ENCODE measurements around the gene COPS7A.
"Not testable (repeated sequence)": the region's sequence is repeated elsewhere in the genome, so short reads cannot be mapped to it uniquely, and the experiment has no call there.

COPS7A gene

GRCh38 chr12:6742834-6743233 lies 19.0 kb downstream of the COPS7A start:
- Histone ChIP-seq H3F3A (ENCODE audit: insufficient read depth, low read length) (no peaks in the 10 kb centered on the region), H3K9me3 (replicated peaks; ENCODE audit: insufficient read depth, low read length) (no peaks in the 10 kb centered on the region), H3K36me3 (replicated peaks; ENCODE audit: insufficient read depth, low read length) (no peaks in the 10 kb centered on the region), H3K4me3 (ENCODE audit: low read length) (no peak overlapping the region), H3K9ac (ENCODE audit: low read length) (no peak overlapping the region), H4K20me1 (ENCODE audit: insufficient read depth, low read length) (no peaks in the 10 kb centered on the region), H3K9me2 (replicated peaks; ENCODE audit: insufficient read depth, low read length) (no peaks in the 10 kb centered on the region), H3K4me1 (ENCODE audit: low read length) (no peaks in the 10 kb centered on the region), H2AFZ (ENCODE audit: low read length) (no peak overlapping the region), H3K4me2 (ENCODE audit: low read depth, low read length) (no peak overlapping the region), H3K79me2 (ENCODE audit: low read length) (no peaks in the 10 kb centered on the region), H3K27ac (ENCODE audit: low read length) (no peak overlapping the region), H3K27me3 (replicated peaks; ENCODE audit: insufficient read depth, low read length) (no peaks in the 10 kb centered on the region)
- no peak for DNase-seq
- no peak for TF ChIP-seq EZH2 (optimal IDR thresholded peaks at IDR 0.05; ENCODE audit: low read depth, low read length)

- not testable (repeated sequence) for H3K36me3 ChIP-seq (replicated peaks; ENCODE audit: insufficient read depth, low read length); H3K27ac ChIP-seq (ENCODE audit: low read length); H3K4me3 ChIP-seq (ENCODE audit: low read length); DNase-seq; H3K9me3 ChIP-seq (replicated peaks; ENCODE audit: insufficient read depth, low read length); H4K20me1 ChIP-seq (ENCODE audit: insufficient read depth, low read length); H3K9me2 ChIP-seq (replicated peaks; ENCODE audit: insufficient read depth, low read length); H3K4me1 ChIP-seq (ENCODE audit: low read length); H3K4me2 ChIP-seq (ENCODE audit: low read depth, low read length); H3K79me2 ChIP-seq (ENCODE audit: low read length); H3K9ac ChIP-seq (ENCODE audit: low read length); H2AFZ ChIP-seq (ENCODE audit: low read length); H3K27me3 ChIP-seq (replicated peaks; ENCODE audit: insufficient read depth, low read length); H3F3A ChIP-seq (ENCODE audit: insufficient read depth, low read length)
Measured at GRCh38 chr12:6743300-6743699, 19.5 kb downstream of the COPS7A start.

GRCh38 chr12:6745741-6746525 lies 22.1 kb downstream of the COPS7A start:
- Histone ChIP-seq H3K27me3 (replicated peaks; ENCODE audit: insufficient read depth, low read length) (no peaks in the 10 kb centered on the region), H3K9ac (ENCODE audit: low read length) (no peak overlapping the region), H3K4me2 (ENCODE audit: low read depth, low read length) (no peak overlapping the region), H3K9me2 (replicated peaks; ENCODE audit: insufficient read depth, low read length) (no peaks in the 10 kb centered on the region), H2AFZ (ENCODE audit: low read length) (no peak overlapping the region), H4K20me1 (ENCODE audit: insufficient read depth, low read length) (no peaks in the 10 kb centered on the region), H3K79me2 (ENCODE audit: low read length) (no peaks in the 10 kb centered on the region), H3F3A (ENCODE audit: insufficient read depth, low read length) (no peaks in the 10 kb centered on the region), H3K36me3 (replicated peaks; ENCODE audit: insufficient read depth, low read length) (no peaks in the 10 kb centered on the region), H3K27ac (ENCODE audit: low read length) (no peak overlapping the region), H3K4me1 (ENCODE audit: low read length) (no peaks in the 10 kb centered on the region), H3K9me3 (replicated peaks; ENCODE audit: insufficient read depth, low read length) (no peaks in the 10 kb centered on the region), H3K4me3 (ENCODE audit: low read length) (no peak overlapping the region)
- TF ChIP-seq CTCF (IDR thresholded peaks at IDR 0.05; ENCODE audit: low read length) (no peak), EZH2 (optimal IDR thresholded peaks at IDR 0.05; ENCODE audit: low read depth, low read length) (no peak), EZH2phosphoT487 (IDR thresholded peaks at IDR 0.05; ENCODE audit: low read length) (no peak)
- no peak for DNase-seq

- no peaks in the 10 kb centered on the region for H3F3A ChIP-seq (ENCODE audit: insufficient read depth, low read length)
- H3K4me3 ChIP-seq (ENCODE audit: low read length) = no peak overlapping the region
- H4K20me1 ChIP-seq (ENCODE audit: insufficient read depth, low read length) = no peaks in the 10 kb centered on the region
- H3K27ac ChIP-seq (ENCODE audit: low read length) = no peak overlapping the region
- no peaks in the 10 kb centered on the region for H3K9me2 ChIP-seq (replicated peaks; ENCODE audit: insufficient read depth, low read length)
- no peaks in the 10 kb centered on the region for H3K36me3 ChIP-seq (replicated peaks; ENCODE audit: insufficient read depth, low read length)
- TF ChIP-seq EZH2phosphoT487 (IDR thresholded peaks at IDR 0.05; ENCODE audit: low read length) (no peak), EZH2 (optimal IDR thresholded peaks at IDR 0.05; ENCODE audit: low read depth, low read length) (no peak), CTCF (IDR thresholded peaks at IDR 0.05; ENCODE audit: low read length) (no peak)
- peaks cover 8% of the 10 kb centered on the region for H3K79me2 ChIP-seq (ENCODE audit: low read length)
- H3K9me3 ChIP-seq (replicated peaks; ENCODE audit: insufficient read depth, low read length) = no peaks in the 10 kb centered on the region
- peaks cover 7% of the 10 kb centered on the region for H3K4me1 ChIP-seq (ENCODE audit: low read length)
- H2AFZ ChIP-seq (ENCODE audit: low read length) = no peak overlapping the region
- no peak overlapping the region for H3K9ac ChIP-seq (ENCODE audit: low read length)
- no peak overlapping the region for H3K4me2 ChIP-seq (ENCODE audit: low read depth, low read length)
- DNase-seq = no peak
- H3K27me3 ChIP-seq (replicated peaks; ENCODE audit: insufficient read depth, low read length) = no peaks in the 10 kb centered on the region
Measured at GRCh38 chr12:6747216-6747615, 23.4 kb downstream of the COPS7A start.
